WI38 (cell line): ENCODE results near the gene GTF2A2.
A peak's percentile ranks its signal among the peaks of the same experiment; 100 is the strongest.

ENCODE experiments used
- H3K4me3 ChIP-seq: 2 replicates; pipeline ENCODE4 v1.5.1; 2011; ENCODE audit warnings: low read depth, mild to moderate bottlenecking, control low read depth, low read length
- CTCF ChIP-seq: IDR thresholded peaks from 2 replicates; pipeline ENCODE4 v1.5.1; 2012; ENCODE audit warnings: low read depth, mild to moderate bottlenecking, control low read depth, low read length

GTF2A2 gene

GRCh38 chr15:59668556-59668955 lies 11.2 kb upstream of the GTF2A2 start:
- no peak for TF ChIP-seq CTCF
- no peak overlapping the region for H3K4me3 ChIP-seq

GRCh38 chr15:59662260-59662659 lies 4.9 kb upstream of the GTF2A2 start:
- no peak for TF ChIP-seq CTCF

GRCh38 chr15:59659366-59659765 lies 2.1 kb upstream of the GTF2A2 start:
- no peak overlapping the region for H3K4me3 ChIP-seq
- no peak for TF ChIP-seq CTCF

More at GRCh38 chr15:59662260-59662659, 4.9 kb upstream of the GTF2A2 start:
- no peak overlapping the region for H3K4me3 ChIP-seq

- H3K4me3 ChIP-seq, result peak overlapping the region; percentile 97
- no peak for TF ChIP-seq CTCF
Observed at GRCh38 chr15:59657635-59658125, 365 bp upstream of the GTF2A2 start.

GRCh38 chr15:59654046-59654445 lies 3.3 kb downstream of the GTF2A2 start:
- no peak overlapping the region for H3K4me3 ChIP-seq
- no peak for TF ChIP-seq CTCF

GRCh38 chr15:59649603-59650002 lies 7.7 kb downstream of the GTF2A2 start:
- TF ChIP-seq CTCF, result no peak

GRCh38 chr15:59647085-59647484 lies 10.2 kb downstream of the GTF2A2 start:
- H3K4me3 ChIP-seq, result no peak overlapping the region
- TF ChIP-seq CTCF, result no peak

More at GRCh38 chr15:59649603-59650002, 7.7 kb downstream of the GTF2A2 start:
- no peak overlapping the region for H3K4me3 ChIP-seq
